GM18505 (cell line): ENCODE results near the gene UBAC1.
A peak's percentile ranks its signal among the peaks of the same experiment; 100 is the strongest.

Source experiments
- ATAC-seq: cut with Tn5 transposase; IDR thresholded peaks from one replicate; pipeline ENCODE4 v1.9.1; 2021; ENCODE audit not compliant: unreplicated experiment
- POLR2A ChIP-seq: IDR thresholded peaks from 4 replicates; pipeline ENCODE4 v1.6.1; 2011; ENCODE audit warnings: borderline replicate concordance; ENCODE audit not compliant: insufficient read depth, insufficient read length; ENCODE audit errors: extremely low read depth

UBAC1 gene

GRCh38 chr9:135961277-135961715 is at the start of gene UBAC1:
Gene UBAC1 (minus strand): TSS chr9:135961373. CDS start chr9:135961162, 211 bp downstream.
- ATAC-seq = peak; percentile 89
- TF ChIP-seq POLR2A = no peak

- TF ChIP-seq POLR2A = no peak
- ATAC-seq = no peak
These were observed 49.6 kb upstream of the UBAC1 start for GRCh38 chr9:136010615-136011361.

GRCh38 chr9:136010176-136010575 is 49.0 kb upstream of the UBAC1 start:
- no peak for ATAC-seq
- TF ChIP-seq POLR2A = no peak

GRCh38 chr9:136009516-136009915 is 48.3 kb upstream of the UBAC1 start:
- ATAC-seq = no peak
- TF ChIP-seq POLR2A = no peak

- no peak for TF ChIP-seq POLR2A
- ATAC-seq = no peak
These were observed 47.5 kb upstream of the UBAC1 start for GRCh38 chr9:136008693-136008997.

- TF ChIP-seq POLR2A = no peak
- ATAC-seq = no peak
These were observed 46.9 kb upstream of the UBAC1 start for GRCh38 chr9:136007934-136008692.

GRCh38 chr9:136007276-136007933 is 46.2 kb upstream of the UBAC1 start:
- ATAC-seq = no peak
- TF ChIP-seq POLR2A = no peak

- no peak for TF ChIP-seq POLR2A
- no peak for ATAC-seq
These were observed 45.0 kb upstream of the UBAC1 start for GRCh38 chr9:136006169-136006568.

- ATAC-seq = no peak
- TF ChIP-seq POLR2A = no peak
These were observed 43.5 kb upstream of the UBAC1 start for GRCh38 chr9:136004712-136005111.

- no peak for TF ChIP-seq POLR2A
- ATAC-seq = no peak
These were observed 43.0 kb upstream of the UBAC1 start for GRCh38 chr9:136004219-136004618.

- no peak for ATAC-seq
- TF ChIP-seq POLR2A = no peak
These were observed 42.4 kb upstream of the UBAC1 start for GRCh38 chr9:136003411-136004218.

- no peak for ATAC-seq
- TF ChIP-seq POLR2A = no peak
These were observed 41.7 kb upstream of the UBAC1 start for GRCh38 chr9:136002881-136003280.

- ATAC-seq = no peak
- no peak for TF ChIP-seq POLR2A
These were observed 41.0 kb upstream of the UBAC1 start for GRCh38 chr9:136002215-136002614.
